ENCODE measurements around the gene WASL. TPM values are rescaled to one million over a fixed set of nuclear protein-coding genes. Genes with fewer than 3 reads are reported as not detected.

Gene WASL
- total and polyA plus RNA-seq, 10 of the 15 experiments (the other 5 are each of a cell fraction or from before 2014, with no cell fraction given): 2.0 to 6.4 (median 3.5) TPM

DNA sequence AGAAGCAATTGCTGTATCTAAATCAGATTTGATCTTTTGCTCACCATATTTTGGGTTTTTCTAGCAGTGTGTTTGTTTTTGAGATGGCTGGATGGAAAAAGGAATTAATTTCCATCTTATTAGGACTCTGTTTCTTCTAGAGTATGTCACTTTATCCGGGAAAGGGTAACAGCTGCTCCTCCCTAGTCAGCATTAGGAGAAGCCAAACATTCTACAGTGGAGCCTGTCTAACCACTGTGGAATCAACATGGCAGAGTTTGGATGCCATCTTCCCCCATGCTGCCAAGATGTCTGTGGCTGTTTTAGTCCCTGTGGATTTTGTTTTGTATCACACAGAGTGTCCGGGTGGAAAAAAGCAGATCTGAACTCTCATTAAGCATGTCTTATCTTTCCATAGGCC is 109.2 kb downstream of the WASL start:
- RAD21 ChIA-PET (ENCODE audit: unreplicated experiment): no interaction called here
- ATAC-seq (no peak), DNase-seq (ENCODE audit: low read depth, low spot score) (no peak), FAIRE-seq (no peak)
- BruUV-seq (replicated peaks): no TSS peak
- in situ Hi-C loops (cut with MboI) (no loop called here), intact Hi-C loops (cut with micrococcal nuclease; ENCODE audit: unreplicated experiment) (loop anchor here (5.0 kb wide), 1 partner anchor 228 kb away; no protein-coding TSS in a partner anchor)
- SMC1A ChIA-PET (ENCODE audit: uncharacterized antibody, unreplicated experiment): no interaction called here
- POLR2A ChIA-PET: interaction anchor here (0.6 kb wide), 1 partner anchor 130 kb away, joined by 3 read pairs; no protein-coding TSS in a partner anchor
- 82% methylated on average over 2 of the region's 2 CpGs for whole genome bisulfite sequencing (ENCODE audit: insufficient coverage, insufficient replicate concordance, low lambda C conversion rate, missing lambda C conversion rate)
- Histone ChIP-seq H2AFZ (ENCODE audit: control insufficient read depth, low read depth, low read length) (no peak overlapping the region), H3K9me3 (replicated peaks; ENCODE audit: control insufficient read depth, insufficient read depth, low read length) (no peaks in the 10 kb centered on the region), H4K20me1 (ENCODE audit: control insufficient read depth, insufficient read depth) (no peaks in the 10 kb centered on the region), H3K4me1 (ENCODE audit: control insufficient read depth, insufficient read depth, low read length) (no peaks in the 10 kb centered on the region), H3K9ac (ENCODE audit: control insufficient read depth, insufficient read depth, low read length) (no peak overlapping the region), H3K36me3 (ENCODE audit: control insufficient read depth in 2 of 2, insufficient read depth in 2 of 2, low read length in 1 of 2) (no peaks in the 10 kb centered on the region), H3K27ac (ENCODE audit: control insufficient read depth, insufficient read depth) (no peak overlapping the region), H3K79me2 (ENCODE audit: control insufficient read depth, insufficient read depth, low read length) (no peaks in the 10 kb centered on the region), H3K4me3 (no peak overlapping the region), H3K4me2 (ENCODE audit: control insufficient read depth, insufficient read depth) (no peak overlapping the region), H3K27me3 (replicated peaks in 1 of 2; ENCODE audit: control insufficient read depth in 2 of 2, insufficient read depth in 2 of 2, low read length in 1 of 2) (no peaks in the 10 kb centered on the region; a peak in 1 of 4 replicates)
- TF ChIP-seq FOS (IDR thresholded peaks at IDR 0.05; ENCODE audit: borderline replicate concordance, extremely low read depth, insufficient read length): no peak
- TF ChIP-seq, protein P1, sequence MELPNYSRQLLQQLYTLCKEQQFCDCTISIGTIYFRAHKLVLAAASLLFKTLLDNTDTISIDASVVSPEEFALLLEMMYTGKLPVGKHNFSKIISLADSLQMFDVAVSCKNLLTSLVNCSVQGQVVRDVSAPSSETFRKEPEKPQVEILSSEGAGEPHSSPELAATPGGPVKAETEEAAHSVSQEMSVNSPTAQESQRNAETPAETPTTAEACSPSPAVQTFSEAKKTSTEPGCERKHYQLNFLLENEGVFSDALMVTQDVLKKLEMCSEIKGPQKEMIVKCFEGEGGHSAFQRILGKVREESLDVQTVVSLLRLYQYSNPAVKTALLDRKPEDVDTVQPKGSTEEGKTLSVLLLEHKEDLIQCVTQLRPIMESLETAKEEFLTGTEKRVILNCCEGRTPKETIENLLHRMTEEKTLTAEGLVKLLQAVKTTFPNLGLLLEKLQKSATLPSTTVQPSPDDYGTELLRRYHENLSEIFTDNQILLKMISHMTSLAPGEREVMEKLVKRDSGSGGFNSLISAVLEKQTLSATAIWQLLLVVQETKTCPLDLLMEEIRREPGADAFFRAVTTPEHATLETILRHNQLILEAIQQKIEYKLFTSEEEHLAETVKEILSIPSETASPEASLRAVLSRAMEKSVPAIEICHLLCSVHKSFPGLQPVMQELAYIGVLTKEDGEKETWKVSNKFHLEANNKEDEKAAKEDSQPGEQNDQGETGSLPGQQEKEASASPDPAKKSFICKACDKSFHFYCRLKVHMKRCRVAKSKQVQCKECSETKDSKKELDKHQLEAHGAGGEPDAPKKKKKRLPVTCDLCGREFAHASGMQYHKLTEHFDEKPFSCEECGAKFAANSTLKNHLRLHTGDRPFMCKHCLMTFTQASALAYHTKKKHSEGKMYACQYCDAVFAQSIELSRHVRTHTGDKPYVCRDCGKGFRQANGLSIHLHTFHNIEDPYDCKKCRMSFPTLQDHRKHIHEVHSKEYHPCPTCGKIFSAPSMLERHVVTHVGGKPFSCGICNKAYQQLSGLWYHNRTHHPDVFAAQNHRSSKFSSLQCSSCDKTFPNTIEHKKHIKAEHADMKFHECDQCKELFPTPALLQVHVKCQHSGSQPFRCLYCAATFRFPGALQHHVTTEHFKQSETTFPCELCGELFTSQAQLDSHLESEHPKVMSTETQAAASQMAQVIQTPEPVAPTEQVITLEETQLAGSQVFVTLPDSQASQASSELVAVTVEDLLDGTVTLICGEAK (IDR thresholded peaks at IDR 0.05; ENCODE audit: borderline replicate concordance): no peak
- no peak for TF ChIP-seq WRNIP1 (IDR thresholded peaks at IDR 0.05; ENCODE audit: borderline replicate concordance, low read depth, low read length)
- TF ChIP-seq HDGF (IDR thresholded peaks at IDR 0.05): no peak
- no peak for TF ChIP-seq TBL1XR1 (IDR thresholded peaks at IDR 0.05; ENCODE audit: low read depth, low read length)
- no peak for TF ChIP-seq SMAD5 (IDR thresholded peaks at IDR 0.05; ENCODE audit: low read depth)
- no peak for TF ChIP-seq SMAD1 (IDR thresholded peaks at IDR 0.05; ENCODE audit: low read depth, partially characterized antibody)
- no peak for TF ChIP-seq ASH2L (IDR thresholded peaks at IDR 0.05; ENCODE audit: borderline replicate concordance, low read depth)
- CTCF ChIA-PET: interaction anchor here (1.1 to 1.3 kb wide), 2 partner anchors 29 to 232 kb away, joined by 3 read pairs; no protein-coding TSS in a partner anchor
